Suprapubic skin (tissue), 4 donors: ENCODE data around the gene TF.

ENCODE experiments used
- EP300 ChIP-seq: sonication (generic); formaldehyde crosslinking; IDR thresholded peaks from one replicate; pipeline ENCODE4 v1.6.1; 2017; ENCODE audit warnings: antibody characterized with exemption
- POLR2A ChIP-seq, 2 donors: fragments of 450-650 bp; IDR thresholded peaks; one replicate each; pipeline ENCODE4 v1.6.1; 2017; ENCODE audit warnings: antibody characterized with exemption in 2 of 2, mild to moderate bottlenecking in 2 of 2, moderate library complexity in 2 of 2
- POLR2AphosphoS5 ChIP-seq, 3 donors: sonication (generic); formaldehyde crosslinking; IDR thresholded peaks; one replicate each; pipeline ENCODE4 v1.6.1; 2017; ENCODE audit warnings: antibody characterized with exemption in 3 of 3
- TF ChIP-seq, protein P1 (sequence below), 2 donors: fragments of 200-600 bp in 1 of 2; fragments of 450-650 bp in 1 of 2; sonication (generic) in 1 of 2; IDR thresholded peaks; one replicate each; pipeline ENCODE4 v1.5.1; 2016 to 2019; ENCODE audit warnings: antibody characterized with exemption in 2 of 2, mild to moderate bottlenecking in 1 of 2, moderate library complexity in 1 of 2

DNA sequence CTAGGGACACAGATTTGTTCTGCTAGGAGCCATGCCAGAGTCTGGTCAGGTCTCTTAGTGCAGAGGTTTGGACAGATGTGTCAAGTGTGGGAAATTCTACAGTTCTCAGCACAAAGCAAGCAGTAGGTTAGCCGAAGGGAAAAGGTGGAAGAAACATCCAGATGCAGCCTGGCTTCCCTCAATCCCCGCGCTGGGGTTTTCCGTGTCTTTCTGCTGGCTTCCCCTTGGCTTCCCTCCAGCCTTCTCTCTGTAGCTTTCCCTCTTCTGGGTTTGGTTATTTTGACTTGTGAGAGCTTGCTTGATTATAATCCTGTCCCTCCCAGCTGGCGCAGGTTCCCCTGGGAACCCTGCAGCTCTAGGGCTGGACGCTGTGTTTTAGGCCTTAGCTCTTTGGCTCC lies 4.1 kb downstream of the TF start:
- TF ChIP-seq, protein P1, sequence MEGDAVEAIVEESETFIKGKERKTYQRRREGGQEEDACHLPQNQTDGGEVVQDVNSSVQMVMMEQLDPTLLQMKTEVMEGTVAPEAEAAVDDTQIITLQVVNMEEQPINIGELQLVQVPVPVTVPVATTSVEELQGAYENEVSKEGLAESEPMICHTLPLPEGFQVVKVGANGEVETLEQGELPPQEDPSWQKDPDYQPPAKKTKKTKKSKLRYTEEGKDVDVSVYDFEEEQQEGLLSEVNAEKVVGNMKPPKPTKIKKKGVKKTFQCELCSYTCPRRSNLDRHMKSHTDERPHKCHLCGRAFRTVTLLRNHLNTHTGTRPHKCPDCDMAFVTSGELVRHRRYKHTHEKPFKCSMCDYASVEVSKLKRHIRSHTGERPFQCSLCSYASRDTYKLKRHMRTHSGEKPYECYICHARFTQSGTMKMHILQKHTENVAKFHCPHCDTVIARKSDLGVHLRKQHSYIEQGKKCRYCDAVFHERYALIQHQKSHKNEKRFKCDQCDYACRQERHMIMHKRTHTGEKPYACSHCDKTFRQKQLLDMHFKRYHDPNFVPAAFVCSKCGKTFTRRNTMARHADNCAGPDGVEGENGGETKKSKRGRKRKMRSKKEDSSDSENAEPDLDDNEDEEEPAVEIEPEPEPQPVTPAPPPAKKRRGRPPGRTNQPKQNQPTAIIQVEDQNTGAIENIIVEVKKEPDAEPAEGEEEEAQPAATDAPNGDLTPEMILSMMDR (IDR thresholded peaks at IDR 0.05): no peak
- TF ChIP-seq POLR2AphosphoS5 (IDR thresholded peaks at IDR 0.05): no peak
- TF ChIP-seq POLR2A (IDR thresholded peaks at IDR 0.05): no peak
- no peak for TF ChIP-seq EP300
